HG03565 (cell line): ENCODE results near the gene PHF19.

ENCODE experiments used
- ATAC-seq: cut with Tn5 transposase; IDR thresholded peaks from one replicate; pipeline ENCODE4 v1.9.1; 2021; ENCODE audit warnings: mild to moderate bottlenecking, moderate library complexity; ENCODE audit not compliant: unreplicated experiment

The PHF19 gene

GRCh38 chr9:120818595-120818994 is 58.4 kb downstream of the PHF19 start:
- no peak for ATAC-seq

GRCh38 chr9:120815075-120815474 is 61.9 kb downstream of the PHF19 start:
- no peak for ATAC-seq

- no peak for ATAC-seq
These were observed 68.1 kb downstream of the PHF19 start for GRCh38 chr9:120808931-120809330.

DNA sequence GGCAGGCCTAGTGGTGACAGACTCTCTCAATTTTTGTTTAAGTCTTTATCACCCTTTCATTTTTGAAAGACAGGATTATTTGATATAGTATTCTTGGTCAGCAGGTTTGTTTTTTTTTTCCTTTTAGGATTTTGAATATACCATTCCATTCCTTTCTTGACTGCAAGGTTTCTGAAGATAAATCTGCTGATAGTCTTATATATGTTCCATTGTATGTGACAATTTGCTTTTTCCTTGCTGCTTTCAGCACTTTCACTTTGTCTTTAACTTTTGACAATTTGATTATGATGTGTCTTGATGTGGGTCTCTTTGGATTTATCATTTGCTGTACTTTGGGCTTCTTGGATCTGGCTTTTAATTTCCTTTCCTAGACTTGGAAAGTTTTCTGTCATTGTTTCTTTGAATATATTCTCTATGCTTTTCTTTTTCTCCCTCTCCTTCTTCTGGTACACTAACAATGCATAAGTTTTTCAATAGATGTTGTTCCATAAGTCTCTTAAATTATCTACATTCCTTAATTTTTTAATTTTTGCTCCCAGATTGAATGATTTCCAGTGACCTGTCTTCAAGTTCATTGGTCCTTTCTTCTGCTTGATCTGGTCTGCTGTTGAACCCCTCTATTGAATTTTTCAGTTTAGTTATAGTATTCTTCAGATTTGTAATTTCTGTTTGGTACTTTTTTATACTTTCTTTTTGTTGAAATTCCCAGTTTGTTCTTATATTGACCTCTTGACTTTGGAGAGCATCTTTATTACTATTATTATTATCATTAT is 69.2 kb downstream of the PHF19 start:
- ATAC-seq, result no peak
